Measurements from ENCODE around the gene DIS3L2.
"Not testable (repeated sequence)": the region's sequence is repeated elsewhere in the genome, so short reads cannot be mapped to it uniquely, and the experiment has no call there.

The DIS3L2 gene

DNA sequence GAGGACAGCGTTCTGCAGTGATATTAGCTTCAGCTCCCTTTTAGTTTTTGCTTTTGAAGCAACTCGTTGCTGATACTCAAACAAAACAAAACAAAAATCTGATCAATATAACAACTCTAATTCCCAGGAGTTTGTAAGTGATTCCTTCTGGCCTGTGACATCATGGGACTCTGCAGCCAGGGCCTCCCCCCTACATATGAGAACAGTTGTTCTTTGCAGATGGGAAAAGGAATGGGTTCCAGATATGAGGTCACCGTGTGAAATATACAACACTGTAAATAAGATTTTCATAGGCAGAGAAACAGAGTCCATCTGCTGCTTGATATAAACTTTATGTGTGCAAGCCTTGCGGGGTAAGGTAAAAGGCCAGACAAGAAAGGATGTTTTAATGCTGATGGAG, 56.7 kb downstream of the DIS3L2 start:
- no peak for DNase-seq

DNA sequence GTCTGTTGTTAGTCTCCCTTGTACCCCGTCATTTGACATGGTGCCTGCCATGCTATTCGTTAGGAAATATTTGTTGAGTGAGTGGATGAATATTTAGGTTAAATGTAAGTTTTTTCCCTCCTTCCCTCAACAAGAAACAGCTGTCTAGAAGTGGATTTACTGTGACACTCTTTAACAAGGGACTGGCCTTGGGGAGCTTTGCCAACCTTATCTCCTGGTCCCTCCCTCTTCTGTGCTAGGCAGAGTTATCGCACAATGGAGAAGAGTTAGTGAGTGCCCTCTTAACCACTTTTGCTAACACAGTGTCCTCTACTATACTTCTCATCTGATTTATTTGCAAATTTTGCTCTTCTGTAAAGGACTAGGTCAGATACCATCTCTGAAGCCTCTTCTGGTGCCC, 61.2 kb downstream of the DIS3L2 start:
- DNase-seq = no peak

DNA sequence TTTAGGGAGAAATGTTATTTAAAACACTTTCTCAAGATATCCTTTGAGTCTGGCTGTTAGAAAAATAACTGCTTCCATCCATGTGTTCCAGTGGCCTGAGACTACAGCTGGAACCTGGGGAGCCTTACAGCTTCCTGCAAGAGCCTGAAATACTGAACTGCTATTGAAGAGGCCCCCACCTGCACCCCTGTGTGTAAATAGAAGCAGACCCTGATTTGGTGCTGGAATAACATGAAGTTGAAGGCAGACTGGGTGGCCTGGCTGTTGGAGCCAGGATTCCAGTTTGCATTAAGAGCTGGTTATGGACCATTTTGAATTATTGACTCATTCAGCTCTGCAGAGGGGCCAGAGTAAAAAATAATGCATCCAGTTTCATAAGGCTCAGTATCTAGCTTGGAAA, 61.9 kb downstream of the DIS3L2 start:
- no peak for DNase-seq

DNA sequence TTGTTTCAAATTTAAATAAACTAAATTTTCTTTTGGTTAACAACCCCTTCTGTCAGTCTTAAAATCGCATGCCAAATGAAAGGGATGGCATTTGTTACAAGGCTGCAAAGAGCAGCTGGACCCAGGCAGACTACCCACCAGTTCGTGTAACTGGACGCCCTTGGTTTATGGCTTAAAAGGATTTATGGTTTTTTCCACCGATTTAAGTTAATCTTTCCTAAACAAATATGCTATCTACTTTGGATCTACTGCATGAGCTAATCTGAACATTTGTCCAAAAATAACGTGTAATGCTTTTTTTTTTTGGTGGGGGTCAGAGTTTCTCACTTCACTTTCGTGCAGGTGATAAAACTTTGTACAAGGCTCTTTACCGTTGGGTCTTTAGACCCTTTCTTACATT, 62.9 kb downstream of the DIS3L2 start:
- no peak for DNase-seq

DNA sequence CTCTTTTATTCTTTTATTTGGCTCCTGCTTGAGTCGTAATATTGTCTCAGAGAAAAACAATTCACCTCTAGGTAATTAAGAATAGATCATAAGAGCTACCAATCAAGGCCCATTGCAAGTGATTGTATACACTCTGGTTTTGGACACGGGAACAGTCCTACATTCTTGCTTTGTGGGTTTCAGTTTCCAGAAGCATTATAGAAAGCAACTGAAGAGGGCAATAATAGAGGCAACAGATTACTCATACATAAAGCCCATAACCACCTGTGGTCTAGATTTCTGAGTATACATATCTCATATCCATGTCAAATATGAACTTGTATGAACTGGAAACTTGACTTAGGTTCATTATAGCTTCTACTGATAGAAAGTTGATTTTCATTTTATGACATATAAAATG, 65.4 kb downstream of the DIS3L2 start:
- no peak for DNase-seq

DNA sequence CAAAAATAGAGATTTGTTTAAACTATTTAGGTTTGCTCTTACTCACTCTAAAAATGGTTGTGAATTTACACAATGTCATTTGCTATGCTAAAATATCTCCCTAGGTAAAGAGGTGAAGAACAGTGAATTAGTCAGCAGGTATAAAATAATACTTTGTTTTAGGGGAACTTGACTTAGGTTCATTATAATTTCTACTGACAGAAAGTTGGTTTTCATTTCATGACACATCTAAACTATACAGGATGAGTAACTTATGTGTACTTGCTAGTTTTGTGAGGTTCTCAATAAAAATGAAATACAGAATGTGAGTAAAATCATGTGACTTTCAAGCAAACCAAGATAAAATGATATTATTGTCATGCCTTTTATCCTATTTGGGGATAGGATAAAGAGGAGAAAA, 66.0 kb downstream of the DIS3L2 start:
- no peak for DNase-seq

DNA sequence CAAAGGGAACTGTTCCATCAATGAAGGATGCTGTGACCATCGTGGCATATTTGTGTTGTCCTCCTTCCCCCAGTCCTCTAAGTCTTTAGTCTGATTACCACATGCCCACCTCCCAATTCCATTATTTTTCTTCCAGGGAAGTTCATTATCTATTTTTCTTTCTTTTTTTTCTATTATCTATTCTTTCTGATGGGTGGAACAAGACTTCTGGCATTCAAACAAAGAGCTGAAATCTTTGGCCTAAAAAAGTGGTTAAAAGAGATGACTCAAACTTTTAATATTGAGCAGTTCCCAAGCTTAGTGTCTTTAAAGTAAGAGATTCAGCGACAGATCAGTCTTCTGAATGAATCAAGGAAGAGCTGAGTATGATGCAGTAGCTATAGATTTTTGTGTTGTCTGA, 66.6 kb downstream of the DIS3L2 start:
- DNase-seq = no peak

DNA sequence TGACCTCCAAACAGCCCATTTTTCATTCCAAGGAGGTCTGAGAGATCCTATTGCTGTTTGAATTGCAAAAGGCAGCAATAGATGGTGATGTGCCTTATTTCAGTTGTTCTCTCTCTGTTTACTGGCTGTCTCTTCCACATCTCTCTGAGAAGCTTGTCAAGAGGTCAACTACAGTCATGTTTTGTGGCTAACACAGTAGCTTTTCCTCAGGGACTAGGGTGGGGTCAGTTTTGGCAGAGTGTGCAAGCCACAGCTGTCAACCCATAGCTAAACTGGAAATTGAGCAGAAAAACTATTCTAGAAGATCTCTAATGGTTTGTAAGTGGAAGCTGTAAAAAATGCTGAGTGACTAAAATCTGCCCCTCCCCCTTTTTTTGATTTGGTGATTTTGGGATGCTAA, 67.1 kb downstream of the DIS3L2 start:
- DNase-seq = no peak

DNA sequence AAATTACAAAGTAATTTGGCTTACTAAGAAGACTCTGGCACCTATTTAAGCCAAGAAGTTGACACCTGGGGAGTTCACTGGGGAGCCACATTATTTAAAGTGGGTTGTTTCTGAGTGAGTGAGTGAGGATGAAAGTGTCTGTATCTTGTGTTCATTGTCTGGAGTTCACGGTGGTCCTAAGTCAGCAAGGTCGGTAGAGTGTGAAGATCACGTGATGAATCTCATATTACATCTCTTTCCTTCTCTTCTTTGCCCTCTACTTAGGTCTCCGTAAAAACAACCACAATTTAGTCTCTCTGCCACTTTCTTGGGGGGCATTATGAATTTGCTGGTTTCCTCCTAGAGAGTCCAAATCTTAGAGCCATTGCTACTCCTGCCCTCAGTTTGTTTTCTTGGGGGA, 67.8 kb downstream of the DIS3L2 start:
- no peak for DNase-seq

DNA sequence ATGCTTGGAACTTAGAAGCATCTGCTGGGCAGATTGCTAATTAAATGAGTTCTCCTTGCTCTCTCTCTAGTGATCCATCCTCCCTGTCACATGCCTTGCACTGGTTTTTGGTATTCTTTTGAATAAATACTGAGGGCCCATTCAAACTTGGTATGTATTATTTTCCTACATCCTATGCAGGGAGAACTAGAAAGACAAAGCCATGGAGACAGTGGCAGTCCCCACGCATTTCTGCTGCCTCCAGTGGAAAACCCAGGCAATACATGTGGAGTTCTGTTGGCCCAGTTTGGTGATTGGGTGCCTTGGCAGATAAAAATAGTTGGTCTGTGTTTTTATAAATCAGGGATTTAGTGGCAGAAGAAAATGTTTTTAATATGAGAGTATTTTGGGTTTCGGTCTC, 68.7 kb downstream of the DIS3L2 start:
- no peak for DNase-seq

DNA sequence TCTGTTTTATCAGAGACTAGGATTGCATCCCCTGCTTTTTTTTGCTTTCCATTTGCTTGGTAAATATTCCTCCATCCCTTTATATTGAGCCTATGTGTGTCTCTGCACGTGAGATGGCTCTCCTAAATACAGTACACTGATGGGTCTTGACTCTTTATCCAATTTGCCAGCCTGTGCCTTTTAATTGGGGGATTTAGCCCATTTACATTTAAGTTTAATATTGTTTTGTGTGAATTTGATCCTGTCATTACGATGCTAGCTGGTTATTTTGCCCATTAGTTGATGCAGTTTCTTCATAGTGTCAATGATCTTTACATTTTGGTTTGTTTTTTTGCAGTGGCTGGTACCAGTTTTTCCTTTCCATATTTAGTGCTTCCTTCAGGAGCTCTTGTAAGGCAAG, 73.8 kb downstream of the DIS3L2 start:
- not testable (repeated sequence) for DNase-seq

DNA sequence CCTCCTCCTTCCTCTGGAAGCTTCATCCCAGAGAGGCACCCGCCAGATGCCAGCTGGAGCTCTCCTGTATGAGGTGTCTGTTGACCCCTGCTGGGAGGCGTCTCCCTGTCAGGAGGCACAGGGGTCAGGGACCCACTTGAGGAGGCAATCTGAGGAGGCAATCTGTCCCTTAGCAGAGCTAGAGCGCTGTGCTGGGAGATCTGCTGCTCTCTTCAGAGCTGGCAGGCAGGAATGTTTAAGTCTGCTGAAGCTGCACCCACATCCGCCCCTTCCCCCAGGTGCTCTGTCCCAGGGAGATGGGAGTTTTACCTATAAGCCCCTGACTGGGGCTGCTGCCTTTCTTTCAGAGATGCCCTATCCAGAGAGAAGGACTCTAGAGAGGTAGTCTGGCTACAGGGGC, 75.4 kb downstream of the DIS3L2 start:
- not testable (repeated sequence) for DNase-seq

DNA sequence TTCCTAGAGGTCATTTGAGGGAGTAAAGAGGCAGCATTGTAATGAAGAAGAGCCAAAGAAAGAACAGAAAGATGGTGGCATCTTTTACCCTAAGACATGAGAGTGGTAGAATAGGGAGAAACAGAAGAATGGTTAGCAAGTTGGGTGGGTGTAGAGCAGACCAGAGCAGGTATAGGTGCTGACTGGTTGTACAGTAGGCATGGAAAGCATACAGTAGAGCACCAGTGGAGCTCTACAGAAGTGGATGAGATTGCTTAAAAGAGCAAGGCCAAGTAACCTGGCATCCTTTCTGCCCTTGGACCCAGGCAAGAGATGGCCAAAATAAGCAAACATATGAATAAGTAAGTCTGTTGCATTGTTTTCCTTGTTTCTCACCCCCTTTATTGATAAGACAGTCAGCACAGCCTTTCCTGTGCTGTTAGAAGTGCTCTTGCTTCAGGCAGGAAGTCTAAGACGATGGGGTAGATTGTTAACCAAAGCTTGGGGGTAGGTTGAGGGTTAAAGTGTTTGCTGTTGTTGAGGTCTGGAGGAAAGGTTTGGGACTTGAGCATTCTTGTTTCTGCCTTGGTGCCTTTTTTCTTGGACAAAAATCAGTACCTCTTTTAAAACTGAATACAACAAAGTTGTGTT, 76.9 kb downstream of the DIS3L2 start:
- DNase-seq = no peak

DNA sequence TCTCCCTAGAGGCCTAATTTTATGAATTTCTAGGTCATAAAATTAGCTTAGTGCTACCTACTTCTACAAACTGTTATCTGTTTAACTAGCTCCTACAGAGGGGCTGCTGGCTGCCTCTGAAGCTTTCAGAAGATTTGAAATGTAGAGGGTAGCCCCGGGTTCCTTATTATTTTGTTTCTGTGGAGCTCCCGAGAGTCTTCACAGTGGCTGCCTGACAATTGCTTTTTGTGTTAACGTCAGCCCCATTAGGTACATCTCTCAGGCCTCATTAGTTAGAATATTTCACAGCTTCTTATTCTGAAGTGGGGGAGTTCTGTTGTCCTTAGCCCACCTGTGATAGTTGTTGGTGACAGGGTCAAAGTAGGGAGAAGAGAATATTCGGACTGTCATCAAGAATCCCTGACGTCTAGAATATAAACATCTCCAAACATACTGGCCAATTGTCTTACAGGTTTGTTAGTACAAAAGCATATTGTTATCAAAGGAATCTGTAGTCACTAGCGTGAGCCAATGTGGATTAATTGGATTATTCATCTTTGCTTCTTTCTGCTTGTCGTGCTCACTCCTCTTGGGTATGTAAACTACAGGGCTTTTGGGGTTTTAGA, 77.5 kb downstream of the DIS3L2 start:
- DNase-seq = no peak

DNA sequence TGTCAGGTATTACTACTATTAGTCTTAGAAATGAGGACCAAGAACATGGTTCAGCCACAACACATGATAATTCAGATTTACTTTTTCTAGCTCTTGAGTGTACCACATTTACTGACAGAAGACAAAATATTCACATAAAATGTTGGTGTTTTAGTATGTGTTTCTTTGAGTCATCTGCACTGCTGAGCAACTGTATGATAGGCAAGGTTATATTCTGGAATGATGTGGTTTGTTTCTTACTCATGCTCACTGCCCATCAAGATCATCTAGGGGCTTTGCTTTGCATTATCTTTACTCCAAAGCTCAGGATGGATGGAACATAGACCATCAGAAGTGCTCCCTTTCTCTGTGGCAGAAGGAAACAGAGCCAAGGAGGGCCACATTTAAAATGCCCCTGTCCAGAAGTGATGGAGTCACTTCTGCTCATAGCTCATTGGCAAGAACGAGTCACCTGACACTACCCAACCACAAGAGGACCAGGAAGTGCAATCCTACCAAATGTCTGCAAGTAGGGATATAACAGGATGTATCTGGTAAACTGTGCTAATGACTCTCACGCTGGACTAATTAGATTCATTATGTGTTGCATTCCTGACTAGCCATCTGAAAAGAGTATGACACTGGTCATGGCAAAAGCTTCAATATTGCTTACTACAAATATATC, 81.5 kb downstream of the DIS3L2 start:
- no peak for DNase-seq

DNA sequence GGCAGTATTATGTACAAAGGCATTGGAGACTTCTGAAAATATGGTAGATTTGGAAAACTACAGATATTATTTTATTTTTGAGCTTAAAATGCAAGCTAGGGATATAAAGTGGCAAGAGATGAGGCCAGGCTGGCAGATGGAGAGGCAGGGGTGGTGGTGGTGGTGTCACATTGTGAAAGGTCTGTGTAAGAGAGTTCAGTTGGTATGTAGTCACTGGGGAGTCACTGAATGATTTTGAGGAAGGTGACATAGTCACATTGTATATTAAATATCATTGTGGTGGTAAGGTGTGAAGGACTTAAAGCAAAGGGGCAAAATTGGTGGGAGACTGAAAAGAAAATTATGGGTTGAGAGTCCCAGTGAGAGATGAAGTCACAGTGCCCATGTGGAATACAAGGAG, 82.5 kb downstream of the DIS3L2 start:
- DNase-seq = no peak

DNA sequence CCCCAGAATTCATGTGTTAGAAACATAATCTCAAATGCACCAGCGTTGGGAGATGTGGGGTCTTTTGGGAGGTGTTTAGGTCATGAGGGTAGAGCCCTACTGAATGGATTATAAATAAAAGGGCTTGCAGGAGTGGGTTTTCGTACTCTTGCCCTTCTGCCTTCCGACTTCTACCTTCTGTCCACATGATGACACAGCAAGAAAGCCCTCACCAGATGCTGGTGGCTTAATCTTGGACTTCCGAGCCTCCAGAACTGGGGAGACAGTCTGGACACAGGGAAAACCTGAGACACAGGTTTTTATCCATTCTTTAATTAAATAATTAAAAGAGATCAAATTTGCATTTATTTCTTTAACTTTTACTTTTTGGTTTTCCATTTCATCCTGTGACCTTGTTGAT, 87.8 kb downstream of the DIS3L2 start:
- DNase-seq = no peak

DNA sequence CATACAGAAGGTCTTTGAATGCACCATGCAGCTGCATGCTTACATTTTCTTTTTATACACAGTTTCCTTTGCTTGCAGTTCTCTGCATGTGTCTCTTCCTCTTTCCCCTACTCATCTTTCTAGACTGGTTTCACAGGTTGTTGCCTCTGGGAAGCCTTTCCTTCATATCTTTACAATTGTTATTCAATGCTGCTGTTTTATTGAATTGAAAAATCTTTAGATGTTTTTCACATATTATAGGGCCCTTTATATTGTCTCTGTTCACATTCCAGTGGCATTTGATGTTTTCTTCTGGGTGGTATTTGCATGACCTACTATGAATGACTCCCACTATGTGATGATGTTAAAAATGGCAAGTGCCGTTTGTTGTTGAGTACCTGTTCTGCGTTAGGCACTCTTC, 91.1 kb downstream of the DIS3L2 start:
- no peak for DNase-seq

DNA sequence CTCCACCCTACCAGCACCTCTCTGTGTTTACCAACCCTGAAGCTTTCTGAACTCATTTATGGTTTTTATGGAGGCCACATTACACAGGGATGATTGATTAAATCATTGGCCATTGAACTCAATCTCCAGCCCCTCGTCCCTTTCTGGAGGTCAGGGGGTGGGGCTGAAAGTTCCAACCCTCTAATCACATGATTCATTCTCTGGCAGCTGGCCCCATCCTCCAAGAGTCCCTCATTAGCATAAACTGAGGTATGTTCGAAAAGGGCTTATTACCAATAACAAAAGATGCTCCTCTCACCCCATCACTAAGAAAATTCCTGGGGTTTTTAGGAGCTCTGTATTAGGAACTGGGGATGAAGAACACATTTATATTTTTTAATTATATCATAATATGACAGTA, 92.3 kb downstream of the DIS3L2 start:
- no peak for DNase-seq

DNA sequence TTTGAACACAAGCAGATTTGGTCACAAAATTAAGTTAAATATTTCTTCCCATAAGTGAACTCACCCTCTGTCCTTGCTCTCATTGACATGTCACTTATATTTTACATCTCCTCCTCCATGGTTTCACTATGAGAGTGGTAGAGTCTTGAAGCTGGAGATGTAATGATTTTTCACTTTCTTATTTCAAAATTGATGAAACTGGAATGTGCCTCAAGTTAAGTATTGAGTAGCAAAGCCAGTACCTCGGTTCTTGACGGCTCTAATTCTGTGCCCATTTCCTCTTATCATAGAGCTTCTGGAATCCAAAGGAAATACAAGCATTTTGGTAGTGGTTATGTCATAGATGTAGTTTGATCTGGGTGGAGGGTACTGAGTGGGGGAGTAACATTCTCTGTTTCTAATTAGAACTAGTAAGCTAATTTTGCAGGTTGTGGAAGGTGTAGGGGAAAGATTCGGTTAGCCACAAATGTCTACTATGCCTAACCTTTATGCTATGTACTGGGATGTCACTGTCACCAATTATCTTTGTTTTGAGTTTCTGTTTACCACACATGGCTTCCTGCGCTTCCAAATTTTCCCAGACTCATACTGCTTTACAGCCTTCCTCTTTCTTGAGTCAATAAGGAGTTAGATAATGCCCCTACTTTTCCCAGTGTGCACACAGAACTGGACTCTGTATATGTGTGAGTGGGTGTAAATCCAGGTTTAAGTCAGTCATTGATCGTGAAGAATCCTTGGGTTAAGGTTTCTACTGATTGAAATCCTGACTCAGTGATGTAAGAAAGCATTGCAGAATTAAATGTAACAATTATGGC, 96.8 kb downstream of the DIS3L2 start:
- DNase-seq = no peak

DNA sequence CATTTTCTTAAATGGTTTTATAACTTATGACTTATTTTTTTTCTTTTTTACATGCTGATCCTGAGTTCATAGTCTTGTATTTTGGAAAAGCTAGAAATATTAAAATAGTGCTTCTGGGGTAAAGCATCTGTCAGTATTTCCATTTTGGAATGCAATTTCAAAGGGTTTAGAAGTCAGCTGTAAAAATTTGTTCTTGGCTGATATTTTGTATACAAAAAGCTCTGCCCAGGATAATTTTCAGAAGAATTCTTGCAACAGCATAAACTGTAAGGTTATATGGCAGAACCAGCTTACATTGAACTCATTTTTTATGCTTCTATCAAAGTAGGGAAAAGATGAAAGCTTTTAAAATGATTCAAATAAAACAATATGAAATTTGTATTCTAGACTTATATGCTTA, 97.4 kb downstream of the DIS3L2 start:
- no peak for DNase-seq

DNA sequence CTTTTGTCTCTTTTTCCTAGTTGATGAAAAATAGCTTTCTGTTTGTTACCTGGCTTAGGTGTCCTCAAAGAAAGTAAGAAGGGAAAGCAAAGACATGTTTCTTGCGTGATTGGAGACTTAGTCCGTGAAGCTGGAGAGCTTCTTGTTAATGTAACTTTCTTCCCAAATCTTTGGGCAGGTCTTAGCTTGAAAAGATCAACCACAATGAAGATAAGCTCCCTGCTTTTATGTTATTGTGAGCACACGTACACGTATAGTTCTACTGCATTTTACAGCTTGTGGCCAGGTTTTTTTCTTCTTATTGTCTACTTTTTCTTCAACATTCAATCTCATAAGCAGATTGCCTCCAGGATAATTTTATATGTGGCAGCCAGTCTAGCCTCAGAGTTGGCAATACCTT, 99.8 kb downstream of the DIS3L2 start:
- no peak for DNase-seq

DNA sequence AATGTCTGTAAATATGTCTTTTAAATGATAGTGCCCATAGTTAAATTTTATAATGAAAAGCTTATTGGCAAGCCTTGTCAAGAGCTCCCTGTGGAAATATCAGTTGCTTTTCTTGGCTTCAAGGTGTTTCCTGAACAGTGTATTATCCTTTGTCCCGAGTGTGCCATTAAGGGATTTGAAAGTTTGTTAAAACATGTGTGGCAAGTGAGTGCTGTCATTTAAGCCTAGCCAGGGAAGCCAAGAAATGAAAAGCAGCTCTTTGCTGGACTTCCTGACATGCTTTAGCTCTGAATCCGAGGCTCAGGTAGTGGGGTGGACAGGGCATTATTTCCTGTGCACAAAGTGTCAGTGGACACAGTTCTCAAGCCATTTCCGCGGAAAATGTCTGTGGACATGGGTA, 111.5 kb downstream of the DIS3L2 start:
- no peak for DNase-seq

DNA sequence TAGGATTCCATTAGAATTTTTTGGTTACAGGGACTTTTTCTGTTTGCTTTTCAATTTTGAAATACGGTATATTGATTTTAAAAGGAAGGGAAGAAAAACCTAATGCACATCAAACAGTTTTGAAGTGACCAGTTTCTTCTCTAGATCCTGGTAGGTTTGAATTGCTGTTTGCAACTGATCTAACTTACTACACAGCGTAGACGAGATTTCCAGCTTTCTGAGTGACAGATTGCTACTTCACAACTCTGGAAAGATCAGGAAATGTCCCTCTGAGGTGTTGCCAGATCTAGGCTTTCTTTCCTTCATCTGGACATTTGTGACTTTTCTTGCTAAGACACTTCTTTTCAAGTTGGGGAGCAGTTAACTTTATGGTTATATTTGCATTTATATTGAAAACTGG, 112.2 kb downstream of the DIS3L2 start:
- DNase-seq = no peak

All from NCI-H774 (cell line).